Non-pigmented ciliary epithelial cell (primary cell): ENCODE measurements around the gene TBX4.
"Not testable (repeated sequence)": the region's sequence is repeated elsewhere in the genome, so short reads cannot be mapped to it uniquely, and the experiment has no call there.

Source experiments
- DNase-seq: peaks from one replicate; pipeline ENCODE4 v3.0.0-alpha.2; 2010; ENCODE audit warnings: low read depth

Gene TBX4

GRCh38 chr17:61498042-61498994 is 46.1 kb downstream of the TBX4 start:
- DNase-seq: no peak

DNA sequence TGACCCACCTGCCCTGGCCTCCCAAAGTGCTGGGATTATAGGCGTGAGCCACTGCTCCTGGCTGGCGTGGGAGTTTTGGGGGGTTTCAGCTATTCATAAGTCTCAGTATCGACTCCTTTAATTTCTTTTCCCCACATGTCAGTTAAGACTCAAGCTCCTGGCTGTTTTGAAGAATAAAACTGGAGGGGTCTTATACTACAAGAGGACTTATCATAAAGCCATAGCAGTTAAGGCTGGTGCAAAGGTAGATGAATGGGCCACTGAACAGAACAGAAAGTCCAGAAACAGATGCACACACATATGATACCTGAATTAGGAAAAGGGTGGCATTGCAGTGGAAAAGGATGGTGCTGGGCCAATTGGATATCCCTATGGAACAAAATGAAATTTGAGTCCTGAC is 47.4 kb downstream of the TBX4 start:
- no peak for DNase-seq

GRCh38 chr17:61500287-61500686 is 48.1 kb downstream of the TBX4 start:
- no peak for DNase-seq

DNA sequence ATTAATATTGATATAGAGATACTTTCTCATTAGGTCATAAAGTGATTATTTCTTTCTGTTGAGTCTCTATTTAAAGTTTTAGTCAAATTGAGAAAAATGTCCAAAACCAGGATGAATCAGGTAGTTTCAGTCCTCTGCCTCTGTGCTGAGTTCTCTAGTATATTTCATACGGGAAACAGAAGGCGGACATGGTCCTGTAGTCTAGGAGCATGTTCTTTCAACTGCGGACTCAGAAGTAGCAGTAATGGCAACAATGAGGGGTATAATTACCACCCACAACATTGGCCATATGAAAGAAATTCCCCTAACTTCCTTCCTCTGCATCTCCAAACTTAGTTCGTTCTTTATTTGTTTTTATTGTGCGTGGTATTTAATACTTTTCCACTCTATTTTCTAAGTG is 50.1 kb downstream of the TBX4 start:
- DNase-seq: no peak

DNA sequence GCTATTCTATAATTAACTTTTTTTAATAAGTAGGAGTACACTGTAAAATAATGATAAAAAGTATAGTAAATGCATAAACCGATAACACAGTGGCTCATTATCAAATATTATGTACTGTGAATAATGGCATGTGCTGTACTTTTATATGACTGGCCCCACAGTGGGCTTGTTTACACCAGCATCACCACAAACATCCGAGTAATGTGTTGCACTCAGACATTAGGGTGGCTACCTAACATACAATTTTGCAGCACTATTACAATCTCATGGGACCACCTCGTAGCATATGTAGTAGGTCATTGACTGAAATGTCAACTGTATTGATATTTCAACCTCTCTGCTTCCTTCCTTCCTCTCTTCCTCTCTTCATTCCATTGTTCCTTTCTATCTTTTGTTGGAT is 51.7 kb downstream of the TBX4 start:
- no peak for DNase-seq

DNA sequence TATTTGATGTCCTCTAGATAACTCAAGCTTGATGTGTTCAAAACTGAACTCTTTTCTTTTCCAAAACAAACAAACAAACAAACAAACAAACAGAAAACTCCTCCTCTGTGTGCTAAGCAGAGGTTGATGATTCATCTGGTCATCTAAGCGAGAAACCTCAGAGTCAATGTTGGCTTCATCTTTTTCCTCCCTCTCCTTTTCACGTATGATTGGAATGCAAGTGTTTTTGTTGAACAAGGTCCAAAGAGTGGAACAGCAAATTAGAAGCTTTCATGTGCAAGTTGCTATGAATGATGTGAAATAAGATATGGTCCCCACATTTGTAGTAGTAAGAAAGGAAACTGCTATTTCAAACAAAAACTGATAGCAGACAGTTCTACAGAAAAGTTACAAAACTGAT is 52.5 kb downstream of the TBX4 start:
- peak; percentile 92 for DNase-seq

GRCh38 chr17:61505846-61506627 is 53.8 kb downstream of the TBX4 start:
- DNase-seq: no peak

DNA sequence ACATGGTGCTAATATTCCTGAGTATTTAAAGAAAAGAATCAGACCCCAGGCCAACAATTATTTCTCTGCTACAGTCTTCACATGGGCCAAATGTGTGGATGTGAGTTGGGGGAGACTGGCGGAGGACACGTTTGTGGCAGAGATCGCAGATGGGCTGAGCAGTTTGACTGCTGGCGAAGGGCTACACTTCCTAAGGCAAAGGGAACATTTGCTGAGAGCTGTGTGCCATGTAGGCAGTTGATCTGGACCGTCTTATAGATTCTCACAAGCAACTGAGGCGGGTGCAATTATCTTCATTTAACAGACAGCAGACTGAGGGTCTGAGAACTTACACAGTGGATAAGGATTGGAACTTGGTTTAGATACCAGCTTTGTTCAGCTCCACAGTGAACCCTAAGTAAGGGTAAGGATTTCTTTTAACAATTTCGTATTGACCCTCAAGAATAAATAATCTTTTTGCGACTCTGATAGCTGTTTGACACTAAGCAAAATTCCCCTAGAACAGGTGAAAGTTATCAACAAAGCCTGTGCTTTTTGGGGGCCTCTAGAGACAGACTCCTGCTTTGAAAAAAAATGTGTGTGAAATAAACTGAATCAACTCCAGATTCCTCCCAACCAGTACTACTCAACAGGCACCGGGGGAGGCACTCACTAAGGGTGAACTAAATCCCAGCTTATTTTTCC is 55.3 kb downstream of the TBX4 start:
- DNase-seq: no peak

GRCh38 chr17:61508912-61509311 is 56.7 kb downstream of the TBX4 start:
- DNase-seq: no peak

GRCh38 chr17:61509454-61509853 is 57.2 kb downstream of the TBX4 start:
- DNase-seq: not testable (repeated sequence)

GRCh38 chr17:61510237-61510636 is 58.0 kb downstream of the TBX4 start:
- DNase-seq: no peak

DNA sequence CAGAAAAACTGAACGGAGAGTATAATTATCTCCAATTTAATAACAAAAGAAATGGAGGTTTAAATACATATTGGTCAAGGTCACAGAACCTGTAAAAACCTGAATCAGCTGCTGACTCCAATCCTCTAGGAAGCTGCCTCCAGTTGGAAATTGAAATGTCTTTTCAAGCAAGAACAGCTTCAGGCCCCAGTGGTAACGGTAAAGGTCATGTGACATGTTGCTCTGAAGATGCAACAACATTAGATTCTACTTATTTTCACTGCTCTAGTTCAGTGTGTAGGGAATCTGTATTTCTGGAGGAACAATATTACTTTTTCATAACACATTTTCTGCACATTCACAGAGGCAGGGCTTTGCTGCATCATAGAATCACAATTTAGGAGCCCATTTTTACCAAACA is 58.8 kb downstream of the TBX4 start:
- DNase-seq: no peak

- no peak for DNase-seq
Observed at GRCh38 chr17:61511480-61512182, 59.4 kb downstream of the TBX4 start.

DNA sequence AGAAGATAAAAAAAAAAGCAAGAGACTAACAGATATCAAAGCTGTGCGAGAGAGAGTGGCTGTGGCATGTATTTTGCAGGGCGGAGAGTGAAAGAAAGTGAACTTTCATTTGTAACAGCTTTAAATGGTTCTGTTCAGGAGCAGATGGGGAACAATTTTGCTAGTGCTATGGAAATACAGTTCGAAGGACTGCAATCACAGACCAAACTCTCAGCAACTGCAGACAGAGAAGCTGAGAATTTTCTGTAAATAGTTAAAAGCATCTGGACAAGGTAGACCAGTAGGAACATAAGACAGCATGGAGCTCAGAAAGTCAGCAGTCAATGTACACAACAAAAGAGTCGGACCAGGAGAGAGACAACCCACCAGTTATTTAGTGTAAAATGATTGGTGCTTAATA is 62.3 kb downstream of the TBX4 start:
- DNase-seq: no peak

DNA sequence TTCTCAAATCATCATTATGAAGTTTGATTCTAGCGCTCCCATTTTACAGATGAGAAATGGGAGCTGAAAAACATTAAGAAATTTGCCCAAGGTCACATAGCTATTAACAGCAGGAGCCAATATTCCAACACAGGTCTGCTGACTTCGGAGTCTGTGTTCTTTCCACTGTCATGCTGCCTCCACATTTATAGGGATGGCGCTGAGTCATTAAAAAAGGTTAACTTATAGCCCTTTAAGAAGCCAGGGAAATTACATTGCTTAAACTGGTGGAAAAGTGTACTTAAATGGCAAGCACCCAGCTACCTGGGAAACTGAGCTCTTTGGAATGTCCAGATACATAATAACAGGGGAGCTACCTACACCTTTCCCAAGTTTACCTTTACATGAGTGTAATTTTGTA is 65.0 kb downstream of the TBX4 start:
- DNase-seq: no peak

DNA sequence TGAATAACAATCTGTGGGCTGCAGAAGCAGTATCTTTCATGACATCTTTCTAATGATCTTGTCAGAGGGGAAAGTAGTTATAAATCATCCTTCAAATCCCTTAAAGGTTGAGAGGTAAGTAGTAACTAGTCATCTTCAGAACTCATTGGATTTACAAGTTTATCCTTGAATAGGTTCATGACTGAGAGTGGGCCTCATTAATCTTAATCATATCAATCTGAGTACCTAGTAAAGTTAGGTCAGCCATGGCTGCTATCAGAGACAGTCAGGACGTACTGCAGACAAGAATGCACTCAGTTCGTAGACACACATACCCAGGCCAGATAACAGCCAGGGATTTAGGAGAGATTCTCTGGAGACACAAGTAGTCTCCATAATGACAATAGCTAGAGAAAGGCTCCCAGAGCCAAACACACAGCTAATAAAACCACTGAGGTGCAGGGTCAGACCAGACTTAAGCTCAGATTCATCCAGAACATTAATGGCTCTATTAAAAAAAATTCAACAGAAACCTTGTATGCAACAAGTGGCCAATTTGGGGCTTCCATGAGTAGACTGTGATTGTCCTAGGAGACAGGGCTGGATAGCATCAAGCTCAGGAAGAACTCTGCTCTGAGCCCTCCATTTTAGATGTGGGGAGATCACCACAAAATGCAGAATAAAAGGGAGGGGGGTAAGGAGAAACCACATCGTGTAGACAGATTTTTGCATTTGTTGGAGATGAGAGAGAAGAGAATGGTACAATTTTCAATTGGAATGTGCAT is 65.8 kb downstream of the TBX4 start:
- no peak for DNase-seq

- DNase-seq: no peak
Observed at GRCh38 chr17:61519139-61519538, 66.9 kb downstream of the TBX4 start.

DNA sequence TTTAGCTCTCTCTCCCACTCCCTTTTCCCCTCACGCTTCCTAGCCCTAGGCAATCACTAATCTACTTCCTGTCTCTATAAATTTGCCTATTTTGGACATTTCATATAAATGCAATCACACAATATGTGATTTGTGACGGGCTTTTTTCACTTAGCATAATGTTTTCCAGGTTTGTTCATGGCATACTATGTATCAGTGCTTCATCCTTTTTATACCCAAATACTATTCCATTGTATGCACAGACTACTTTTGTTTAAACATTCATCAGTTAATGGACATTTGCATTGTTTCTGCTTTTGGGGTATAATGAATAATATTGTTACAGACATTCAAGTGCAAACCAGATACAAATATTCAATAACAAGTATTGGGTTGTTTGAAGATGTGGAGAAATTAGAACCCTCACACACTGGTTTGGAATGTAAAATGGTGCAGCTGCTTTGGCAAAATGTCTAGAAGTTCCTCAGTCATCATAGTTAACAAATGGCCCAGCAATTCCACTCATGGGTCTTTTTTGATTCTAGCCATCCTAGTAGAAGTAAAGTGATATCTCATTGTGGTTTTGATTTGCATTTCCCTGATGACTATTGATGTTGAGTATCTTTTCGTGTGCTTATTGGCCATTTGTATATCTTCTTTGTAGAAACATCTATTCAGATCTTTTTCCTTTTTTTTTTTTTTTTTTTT is 67.7 kb downstream of the TBX4 start:
- no peak for DNase-seq

GRCh38 chr17:61520897-61521296 is 68.7 kb downstream of the TBX4 start:
- DNase-seq: no peak

DNA sequence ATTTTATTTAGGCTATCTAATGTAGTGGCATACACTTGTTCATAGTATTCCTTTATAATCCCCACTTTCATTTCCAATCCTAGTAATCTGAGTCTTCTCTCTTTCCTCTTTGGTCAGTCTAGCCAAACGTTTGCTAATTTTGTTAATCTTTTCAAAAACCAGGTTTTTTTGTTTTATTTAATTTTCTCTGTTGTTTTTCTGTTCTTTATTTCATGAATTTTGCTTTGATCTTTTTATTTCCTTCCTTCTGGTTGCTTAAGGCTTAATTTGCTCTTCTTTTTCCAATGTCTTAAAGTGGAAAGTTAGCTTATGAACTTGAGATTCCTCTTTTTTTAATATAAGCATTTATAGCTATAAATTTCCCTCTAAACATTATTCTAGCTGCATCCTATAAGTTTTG is 69.9 kb downstream of the TBX4 start:
- no peak for DNase-seq

DNA sequence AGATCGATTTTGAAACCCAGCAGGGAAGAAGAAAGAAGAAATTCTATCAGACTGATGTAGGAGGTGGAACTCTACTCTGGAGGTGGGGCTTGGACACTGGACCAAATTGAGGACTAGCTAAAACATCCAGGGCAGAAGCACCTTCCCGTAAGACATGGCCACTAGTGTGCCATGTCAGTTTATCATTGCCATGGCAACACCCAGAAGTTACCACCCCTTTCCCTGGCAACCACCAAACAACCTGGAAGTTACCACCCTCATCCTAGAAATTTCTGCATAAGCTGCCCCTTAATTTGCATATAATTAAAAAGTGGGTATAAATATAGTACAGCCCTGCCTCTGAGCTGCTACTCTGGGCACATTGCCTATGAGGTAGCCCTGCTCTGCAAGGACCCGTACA is 72.1 kb downstream of the TBX4 start:
- no peak for DNase-seq
